EH (cell line): Measurements from ENCODE around the gene LRRK1.
A peak's percentile ranks its signal among the peaks of the same experiment; 100 is the strongest.

ENCODE experiments used
- DNase-seq: peaks from one replicate; pipeline ENCODE4 v3.0.0-alpha.2; 2015; ENCODE audit warnings: low read depth

Gene LRRK1

GRCh38 chr15:101058735-101059134, 139.6 kb downstream of the LRRK1 start:
- DNase-seq, result no peak

- no peak for DNase-seq
Measured at GRCh38 chr15:101059381-101060341, 140.5 kb downstream of the LRRK1 start.

GRCh38 chr15:101060576-101061551, 141.7 kb downstream of the LRRK1 start:
- DNase-seq, result no peak

DNA sequence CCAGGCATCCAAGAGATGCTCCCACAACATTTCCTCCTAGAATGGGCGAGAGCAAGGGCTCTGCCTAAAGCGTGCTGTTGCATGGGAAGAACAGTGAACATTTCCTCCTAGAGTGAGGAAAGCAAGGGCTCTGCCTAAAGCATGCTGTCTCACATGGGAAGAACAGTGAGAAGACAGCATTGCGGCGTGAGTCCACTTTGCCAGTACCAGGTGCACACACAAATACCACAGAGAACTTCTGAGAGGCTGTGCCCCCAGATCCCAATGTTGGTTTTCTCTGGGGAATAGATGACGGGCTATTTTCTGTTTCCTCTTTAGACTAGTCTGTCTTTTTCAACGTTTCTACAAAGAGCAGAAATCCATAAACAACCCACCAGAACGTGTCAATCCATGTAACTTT, 142.9 kb downstream of the LRRK1 start:
- no peak for DNase-seq

DNA sequence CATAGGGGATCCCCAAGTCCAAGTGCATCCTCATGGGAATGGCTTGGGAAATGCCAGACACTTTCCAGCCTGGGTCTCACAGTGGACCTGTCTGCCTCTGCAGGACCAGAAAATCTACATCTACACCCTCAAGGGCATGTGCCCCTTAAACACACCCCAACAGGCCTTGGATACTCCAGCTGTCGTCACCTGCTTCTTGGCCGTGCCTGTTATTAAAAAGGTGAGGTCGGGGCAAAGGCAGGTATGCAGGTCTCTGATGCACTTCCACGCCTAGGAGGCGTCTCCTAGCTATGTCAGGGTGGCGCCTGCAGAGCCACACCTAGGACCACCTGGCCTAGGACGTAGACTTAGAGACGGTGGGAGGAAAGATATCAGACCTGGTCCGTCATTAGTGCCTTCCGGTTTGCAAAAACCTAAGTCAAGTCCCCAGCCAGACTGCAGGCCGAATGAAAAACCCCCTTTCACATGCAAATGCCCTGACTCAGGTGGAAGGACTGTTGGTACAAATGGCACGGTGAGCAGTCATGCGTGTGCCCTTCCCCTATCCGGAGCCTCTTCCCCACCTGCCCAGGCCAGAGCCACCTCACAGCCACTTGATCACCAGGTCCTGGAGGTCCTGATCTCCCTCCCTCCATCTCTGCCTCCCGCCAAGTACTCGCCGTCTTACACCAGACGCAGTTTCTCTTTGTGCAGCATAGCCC, 143.5 kb downstream of the LRRK1 start:
- no peak for DNase-seq

GRCh38 chr15:101063212-101063611, 144.1 kb downstream of the LRRK1 start:
- DNase-seq, result no peak

GRCh38 chr15:101063891-101064794, 145.0 kb downstream of the LRRK1 start:
- DNase-seq, result no peak

- DNase-seq, result no peak
Measured at GRCh38 chr15:101064795-101065569, 145.8 kb downstream of the LRRK1 start.

DNA sequence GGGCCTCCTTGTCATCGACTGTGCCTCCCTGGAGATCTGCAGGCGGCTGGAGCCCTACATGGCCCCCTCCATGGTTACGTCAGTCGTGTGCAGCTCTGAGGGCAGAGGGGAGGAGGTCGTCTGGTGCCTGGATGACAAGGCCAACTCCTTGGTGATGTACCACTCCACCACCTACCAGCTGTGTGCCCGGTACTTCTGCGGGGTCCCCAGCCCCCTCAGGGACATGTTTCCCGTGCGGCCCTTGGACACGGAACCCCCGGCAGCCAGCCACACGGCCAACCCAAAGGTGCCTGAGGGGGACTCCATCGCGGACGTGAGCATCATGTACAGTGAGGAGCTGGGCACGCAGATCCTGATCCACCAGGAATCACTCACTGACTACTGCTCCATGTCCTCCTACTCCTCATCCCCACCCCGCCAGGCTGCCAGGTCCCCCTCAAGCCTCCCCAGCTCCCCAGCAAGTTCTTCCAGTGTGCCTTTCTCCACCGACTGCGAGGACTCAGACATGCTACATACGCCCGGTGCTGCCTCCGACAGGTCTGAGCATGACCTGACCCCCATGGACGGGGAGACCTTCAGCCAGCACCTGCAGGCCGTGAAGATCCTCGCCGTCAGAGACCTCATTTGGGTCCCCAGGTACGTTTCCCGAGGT, 146.5 kb downstream of the LRRK1 start:
- no peak for DNase-seq

DNA sequence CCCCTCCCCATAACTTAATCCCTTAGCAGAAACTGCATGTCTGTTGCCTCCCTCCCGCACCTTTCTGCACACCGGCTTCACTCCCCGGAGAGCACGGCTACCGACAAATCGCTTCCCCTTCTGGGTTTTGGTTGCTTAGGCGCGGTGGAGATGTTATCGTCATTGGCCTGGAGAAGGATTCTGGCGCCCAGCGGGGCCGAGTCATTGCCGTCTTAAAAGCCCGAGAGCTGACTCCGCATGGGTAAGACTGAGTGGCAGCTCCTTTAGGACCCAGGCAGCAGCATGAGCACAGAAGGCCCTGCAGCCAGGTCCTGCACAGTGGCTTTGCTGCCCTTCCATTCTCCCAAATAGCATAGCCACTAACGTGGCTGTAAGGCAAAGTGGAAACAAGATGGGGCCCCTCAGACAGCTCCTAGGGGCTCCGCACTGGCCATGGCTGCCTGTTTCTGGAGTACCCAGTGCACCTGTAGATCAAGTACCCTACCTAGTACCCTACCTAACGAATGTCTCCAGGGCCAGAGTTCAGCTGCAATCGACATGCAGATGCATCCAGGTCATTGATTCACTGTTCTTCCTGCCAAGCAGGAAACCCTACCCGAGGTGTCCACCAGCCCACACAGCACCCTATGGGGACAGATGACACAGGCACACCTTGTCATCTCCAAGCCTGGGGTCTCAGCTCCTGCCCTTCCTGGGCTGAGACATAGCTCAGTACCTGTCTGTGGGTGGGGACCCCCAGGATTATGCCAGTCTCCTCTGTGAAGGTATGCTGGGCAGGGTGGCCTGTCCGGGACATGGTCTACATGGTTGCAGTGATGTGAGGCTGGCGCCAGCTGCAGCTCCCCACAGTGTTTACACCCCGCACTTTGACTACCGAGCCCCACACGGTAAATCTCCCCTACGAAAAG, 147.6 kb downstream of the LRRK1 start:
- DNase-seq, result no peak

GRCh38 chr15:101067660-101068522, 148.7 kb downstream of the LRRK1 start:
- DNase-seq, result no peak

GRCh38 chr15:101068523-101068960, 149.4 kb downstream of the LRRK1 start:
- DNase-seq, result peak; percentile 65

- peak; percentile 74 for DNase-seq
Measured at GRCh38 chr15:101068961-101069653, 149.9 kb downstream of the LRRK1 start.

GRCh38 chr15:101069654-101069973, 150.5 kb downstream of the LRRK1 start:
- DNase-seq, result no peak

DNA sequence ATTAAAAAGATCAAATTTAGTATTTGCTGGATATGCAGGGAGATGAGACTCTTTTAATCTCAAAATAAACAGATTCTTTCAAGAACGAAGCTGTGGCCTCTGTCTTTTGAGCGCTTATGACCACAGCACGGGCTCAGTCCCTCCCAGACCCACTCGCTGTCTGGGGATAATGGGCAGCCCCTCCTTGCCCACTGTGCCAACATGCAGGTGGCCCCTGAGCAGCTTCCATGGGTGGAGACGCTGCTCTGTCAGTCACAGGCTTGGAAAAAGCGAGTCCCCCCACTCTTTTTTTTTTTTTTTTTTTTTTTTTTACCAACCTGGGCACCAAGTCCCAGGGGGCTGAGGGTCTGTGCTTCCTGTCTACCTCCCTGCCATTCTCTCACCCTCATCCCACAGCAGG, 150.9 kb downstream of the LRRK1 start:
- DNase-seq, result no peak

- DNase-seq, result peak; percentile 91
Measured at GRCh38 chr15:101070502-101071273, 151.5 kb downstream of the LRRK1 start.
